ENCODE data around the gene ETV4. TPM values are rescaled to one million over a fixed set of nuclear protein-coding genes. Genes with fewer than 3 reads are reported as not detected.

ETV4 gene
- polyA plus RNA-seq, 4 donors, result 25.4 to 57.6 (median 45.2) TPM

DNA sequence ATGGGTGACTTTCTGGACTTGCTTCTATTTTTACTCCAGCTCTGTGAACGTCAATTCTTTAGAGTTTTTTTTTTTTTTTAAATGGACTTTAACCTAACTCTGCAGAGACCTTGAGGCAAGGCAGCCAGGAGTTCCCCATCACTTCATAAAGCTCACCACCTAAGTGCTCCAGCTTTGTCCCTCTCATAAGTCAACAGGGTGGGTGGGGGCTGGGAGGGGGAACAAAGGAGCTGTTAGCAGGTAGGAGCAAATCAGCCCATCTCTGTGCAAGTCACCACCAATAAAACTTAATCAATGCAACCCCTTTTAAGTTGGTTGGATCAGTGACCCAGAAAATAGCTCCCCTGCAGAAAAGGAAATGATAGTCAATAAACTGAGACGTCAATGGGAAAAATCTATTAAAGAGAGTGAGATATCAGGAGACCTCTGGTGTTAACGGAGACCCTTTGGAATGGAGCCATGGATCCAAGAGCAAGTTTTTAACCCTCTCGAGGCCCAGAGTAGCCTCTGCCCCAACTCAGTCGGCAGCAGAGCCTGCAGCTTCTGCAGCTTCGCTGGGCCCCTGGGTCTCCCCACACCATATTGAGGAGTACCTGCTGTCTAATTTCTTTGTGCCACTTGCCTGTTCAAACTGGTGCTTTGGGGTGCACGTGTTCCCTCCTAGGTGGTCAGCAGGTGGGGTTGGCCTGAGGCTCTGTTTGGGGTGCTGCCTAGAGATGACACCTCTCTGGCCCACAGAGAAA, 27.6 kb upstream of the ETV4 start:
- DNase-seq (ENCODE audit: low read depth in 4 of 4, low spot score in 2 of 4), result no peak

GRCh38 chr17:43572368-43572980, 26.3 kb upstream of the ETV4 start:
- DNase-seq (ENCODE audit: low read depth in 4 of 4, low spot score in 2 of 4), result no peak

GRCh38 chr17:43570518-43570928, 24.4 kb upstream of the ETV4 start:
- no peak for DNase-seq (ENCODE audit: low read depth in 4 of 4, low spot score in 2 of 4)

GRCh38 chr17:43568506-43569082, 22.5 kb upstream of the ETV4 start:
- DNase-seq (ENCODE audit: low read depth in 4 of 4, low spot score in 2 of 4), result no peak

DNA sequence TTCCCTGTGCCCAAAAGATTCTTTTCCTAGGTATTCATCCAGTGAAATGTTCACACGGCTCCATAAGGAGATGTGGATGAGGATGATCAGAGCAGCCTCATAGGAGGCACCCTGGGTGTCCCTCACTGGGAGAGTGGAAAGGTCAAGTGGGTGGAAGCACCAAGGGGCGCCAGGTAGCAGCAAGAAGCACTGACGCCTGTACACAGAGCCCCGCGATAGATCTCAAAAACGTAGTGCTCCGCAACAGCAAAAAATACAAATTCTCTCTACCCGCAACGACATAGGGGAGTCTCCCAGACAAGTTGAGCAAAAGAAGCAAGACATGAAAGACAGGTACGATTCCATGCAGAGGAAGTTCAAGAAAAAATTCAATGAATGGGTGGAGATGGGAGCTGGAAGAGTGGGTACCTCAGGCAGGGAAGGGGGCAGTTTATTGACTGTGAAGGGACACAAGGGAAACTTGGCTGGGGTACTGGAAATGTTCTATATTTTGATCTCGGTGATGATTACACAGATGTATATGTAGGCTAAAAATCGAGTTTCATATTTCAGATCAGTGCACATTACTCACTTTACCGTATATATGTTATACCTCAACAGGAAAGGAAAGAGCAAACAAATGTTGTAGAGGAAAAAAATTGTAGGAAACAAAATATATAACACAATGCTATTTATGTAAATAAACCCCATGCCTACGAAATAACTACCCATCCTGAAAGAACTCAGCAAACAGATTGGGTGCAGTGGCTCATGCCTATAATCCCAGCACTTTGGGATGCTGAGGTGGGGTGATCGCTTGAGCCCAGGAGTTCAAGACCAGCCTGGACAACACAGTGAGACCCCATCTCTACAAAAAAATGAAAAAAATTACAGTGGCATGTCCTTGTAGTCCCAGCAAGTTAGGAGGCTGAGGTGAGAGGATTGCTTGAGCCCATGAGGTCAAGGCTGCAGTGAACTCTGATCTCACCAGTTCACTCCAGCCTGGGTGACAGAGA, 17.8 kb upstream of the ETV4 start:
- no peak for DNase-seq (ENCODE audit: low read depth in 4 of 4, low spot score in 2 of 4)

DNA sequence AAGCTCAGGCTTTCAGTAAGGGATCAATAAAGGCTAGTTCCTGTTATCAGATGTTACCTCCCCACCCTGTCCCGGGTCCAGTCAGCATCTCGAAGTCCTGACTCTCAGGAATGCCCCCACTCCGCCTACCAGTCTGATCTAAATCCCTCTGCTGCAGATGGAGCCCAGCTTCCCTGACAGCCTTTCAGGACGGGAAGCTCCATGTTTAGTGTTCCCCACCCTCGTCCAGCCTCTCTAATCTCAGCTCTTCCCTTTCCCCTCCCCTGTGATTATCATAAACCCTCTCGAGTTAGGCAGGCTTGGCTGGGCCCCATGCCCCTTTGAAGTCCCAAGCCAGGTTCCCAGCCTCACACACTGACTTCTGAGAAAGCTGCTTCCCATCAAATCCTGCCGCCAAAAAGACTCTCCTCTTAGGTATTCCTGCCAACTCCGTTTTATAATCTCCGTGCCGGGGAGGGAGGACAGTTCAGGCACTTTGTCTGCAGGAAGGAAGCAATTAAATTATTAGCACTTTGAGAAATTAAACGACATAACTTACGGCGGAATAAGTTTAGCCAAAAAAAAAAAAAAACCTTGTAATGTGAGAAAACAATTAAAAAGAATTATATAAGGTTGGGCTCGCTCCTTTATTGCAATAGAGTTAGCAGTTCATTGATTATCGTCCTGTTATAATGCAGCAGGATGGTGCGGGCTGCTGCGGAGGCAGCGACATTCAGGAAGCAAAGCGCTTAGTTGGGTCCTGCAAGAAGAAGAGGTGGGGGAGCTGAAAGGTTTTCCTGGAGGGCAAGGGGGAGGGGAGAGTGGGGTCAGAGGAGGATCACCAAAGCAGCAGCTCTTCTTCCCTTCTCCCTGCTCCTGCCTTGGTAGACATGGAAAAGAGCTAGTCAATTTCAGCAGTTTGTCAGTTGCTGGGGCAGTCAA, 16.8 kb upstream of the ETV4 start:
- no peak for DNase-seq (ENCODE audit: low read depth in 4 of 4, low spot score in 2 of 4)

DNA sequence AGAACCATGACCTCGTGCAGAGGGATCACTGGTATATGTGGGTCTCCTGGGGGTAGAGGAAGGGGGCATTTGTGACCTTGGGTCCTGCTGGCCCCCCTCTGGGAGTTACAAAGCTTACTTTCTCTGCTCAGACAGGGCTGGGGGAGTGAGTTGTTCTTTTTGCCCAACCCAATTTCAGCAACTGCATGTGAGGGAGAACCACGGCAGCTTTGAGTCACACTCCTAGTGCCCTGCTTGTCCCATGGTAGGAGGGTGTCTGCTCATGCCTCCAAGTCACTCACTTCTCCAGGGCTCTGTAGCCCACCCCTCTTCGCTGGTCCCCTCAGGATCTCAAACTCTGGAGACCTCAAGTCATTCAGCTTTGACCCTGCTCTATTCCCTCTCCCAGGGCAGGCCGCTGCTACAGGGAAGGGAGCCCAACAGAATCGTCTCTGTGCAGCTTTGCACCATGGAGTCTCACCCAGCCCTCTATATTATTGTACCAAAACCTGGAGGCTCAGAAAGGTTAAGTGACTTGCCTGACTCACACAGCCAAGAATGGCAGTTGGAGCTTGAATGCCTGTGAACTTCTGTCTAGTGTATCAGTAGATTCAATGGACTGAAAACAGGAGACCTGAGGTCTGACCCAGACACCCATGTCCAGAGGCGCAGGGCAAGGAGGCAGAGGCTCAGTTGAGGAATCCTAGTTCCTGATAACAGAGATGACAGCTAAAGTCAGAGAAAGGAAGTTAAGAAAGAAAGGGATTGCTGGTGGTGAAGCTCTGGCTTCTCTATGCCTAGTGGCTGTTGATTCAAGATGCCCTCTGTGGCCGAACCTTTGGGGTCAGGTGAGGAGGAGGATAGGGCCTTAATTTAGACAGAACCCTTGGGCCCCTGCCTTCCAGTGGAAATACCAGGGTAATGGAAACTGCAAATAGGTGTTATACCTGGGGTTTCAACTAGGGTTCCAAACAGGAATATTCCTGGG, 14.6 kb upstream of the ETV4 start:
- DNase-seq (ENCODE audit: low read depth in 4 of 4, low spot score in 2 of 4), result no peak

DNA sequence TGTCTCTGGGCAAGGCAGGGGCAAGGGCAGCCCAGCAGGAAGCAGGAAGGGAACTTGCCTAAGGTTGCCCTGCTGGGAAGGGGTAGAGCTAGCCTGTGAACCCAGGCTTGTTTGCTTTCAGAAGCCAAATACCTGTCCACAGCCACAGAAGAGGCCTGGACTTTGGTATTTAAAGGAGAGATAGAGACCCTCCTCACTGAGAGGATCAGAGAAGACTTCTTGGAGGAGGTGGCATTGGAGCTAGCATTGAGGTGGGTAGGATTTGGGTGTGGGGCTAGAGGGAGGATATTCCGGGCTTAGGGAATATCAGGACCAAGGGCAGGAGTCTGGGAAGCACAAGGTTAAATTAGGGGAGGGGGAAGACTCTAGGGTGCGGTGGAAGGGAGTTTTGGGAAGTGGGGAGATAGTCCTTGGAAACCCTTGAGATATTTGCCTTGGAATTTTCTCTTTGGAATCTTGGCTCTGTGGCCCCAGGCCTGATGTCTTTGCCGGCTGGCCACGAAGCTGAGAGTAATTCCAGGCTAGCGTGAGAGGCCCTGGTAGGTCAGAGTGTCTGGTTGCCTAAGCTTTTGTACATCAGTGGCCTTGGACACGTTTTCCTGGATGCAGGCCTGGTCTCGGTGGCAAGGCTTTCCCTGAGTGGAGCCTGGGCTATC, 13.1 kb upstream of the ETV4 start:
- DNase-seq (ENCODE audit: low read depth in 4 of 4, low spot score in 2 of 4), result no peak

GRCh38 chr17:43558805-43559160, 12.6 kb upstream of the ETV4 start:
- no peak for DNase-seq (ENCODE audit: low read depth in 4 of 4, low spot score in 2 of 4)

DNA sequence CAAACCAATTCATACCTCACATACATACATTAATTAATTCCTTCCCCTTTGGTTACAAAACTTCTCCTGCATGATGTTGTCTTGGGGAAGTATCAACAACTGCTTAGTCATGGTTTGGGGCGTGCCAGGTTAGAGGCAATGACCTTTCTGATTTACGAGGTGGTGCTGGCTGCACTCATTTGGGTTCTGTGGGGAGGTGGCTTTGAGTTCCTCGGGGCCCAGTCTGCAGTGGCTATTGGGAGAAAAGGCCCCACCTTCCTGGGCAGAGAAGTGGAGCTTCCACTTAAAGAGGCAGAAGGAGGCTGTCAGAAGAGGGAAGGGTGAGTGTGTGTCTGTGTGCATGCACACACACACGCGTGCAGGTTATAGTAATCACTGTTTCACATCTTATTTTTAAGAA, 10.2 kb upstream of the ETV4 start:
- DNase-seq (ENCODE audit: low read depth in 4 of 4, low spot score in 2 of 4), result no peak

DNA sequence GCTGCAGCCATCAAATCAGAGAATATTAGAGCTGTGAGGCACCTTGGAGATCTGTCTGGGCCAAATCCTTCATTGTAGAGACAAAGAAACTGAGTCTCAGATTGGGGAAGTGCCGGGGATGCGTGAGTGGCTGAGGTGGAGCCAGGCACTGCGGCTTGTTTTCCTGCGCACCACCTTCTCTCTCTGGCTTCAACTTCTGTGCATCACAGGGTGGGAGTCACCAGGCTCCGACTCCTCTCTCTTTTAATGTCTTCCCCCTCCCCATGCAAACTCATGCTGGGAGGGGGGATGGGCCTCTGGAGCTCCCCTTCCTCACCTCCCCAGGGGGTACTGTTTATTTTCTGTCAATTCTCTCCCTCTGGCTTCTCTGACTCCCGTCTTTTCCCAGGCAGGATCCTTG, 8.7 kb upstream of the ETV4 start:
- DNase-seq (ENCODE audit: low read depth in 4 of 4, low spot score in 2 of 4), result no peak

GRCh38 chr17:43553573-43553972, 7.4 kb upstream of the ETV4 start:
- no peak for DNase-seq (ENCODE audit: low read depth in 4 of 4, low spot score in 2 of 4)

- no peak for DNase-seq (ENCODE audit: low read depth in 4 of 4, low spot score in 2 of 4)
These were observed 6.2 kb upstream of the ETV4 start for GRCh38 chr17:43552229-43552837.

GRCh38 chr17:43550754-43551153, 4.6 kb upstream of the ETV4 start:
- no peak for DNase-seq (ENCODE audit: low read depth in 4 of 4, low spot score in 2 of 4)

DNA sequence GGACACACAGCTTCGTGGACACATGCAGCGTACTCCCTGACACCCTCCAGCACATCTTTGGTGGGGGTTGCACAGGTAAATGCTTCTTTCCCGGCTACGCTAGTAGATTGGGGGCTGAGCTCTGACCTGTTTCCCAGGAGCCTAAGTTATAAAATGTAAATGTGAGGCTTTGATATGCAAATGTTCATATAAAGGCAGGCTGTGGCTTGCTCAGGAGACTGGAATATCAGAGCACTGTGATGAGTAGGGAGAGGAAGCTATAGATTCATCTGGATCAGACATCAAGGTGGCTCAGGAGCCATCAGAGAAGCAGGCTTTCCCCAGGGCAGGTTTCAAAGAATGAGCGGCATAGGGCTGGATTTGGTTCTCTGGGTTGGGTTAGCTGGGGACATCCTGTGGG, 3.4 kb upstream of the ETV4 start:
- DNase-seq (ENCODE audit: low read depth in 4 of 4, low spot score in 2 of 4), result no peak

DNA sequence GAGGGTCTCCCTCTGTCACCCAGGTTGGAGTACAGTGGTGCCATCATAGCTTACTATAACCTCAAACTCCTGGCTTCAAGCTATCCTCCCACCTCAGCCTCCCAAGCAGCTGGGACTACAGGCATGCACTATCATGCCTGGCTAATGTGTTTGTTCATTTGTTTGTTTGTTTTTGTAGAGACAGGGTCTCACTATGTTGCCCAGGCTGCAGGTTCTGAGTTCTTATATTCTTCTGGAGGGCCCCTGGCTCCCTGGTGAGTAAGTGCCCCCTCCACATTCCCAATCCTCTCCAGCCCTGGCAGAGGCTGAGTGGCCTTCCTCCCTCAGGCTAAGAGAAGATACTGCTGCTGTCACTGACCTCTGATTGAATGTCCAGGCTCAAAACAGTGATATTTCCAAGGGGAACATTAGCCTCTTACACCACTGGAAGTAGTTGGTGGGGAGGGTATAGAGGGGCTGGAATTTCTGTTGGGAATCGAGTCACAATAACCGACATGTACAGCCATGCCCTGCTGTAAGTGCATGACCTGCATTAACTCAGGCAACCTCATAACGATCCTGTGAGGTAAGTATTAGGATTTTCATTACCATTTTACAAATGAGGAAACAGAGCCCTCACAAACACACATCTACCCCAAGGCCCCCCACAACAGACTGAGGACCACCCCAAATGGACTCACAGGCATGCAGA, 2.7 kb upstream of the ETV4 start:
- no peak for DNase-seq (ENCODE audit: low read depth in 4 of 4, low spot score in 2 of 4)

DNA sequence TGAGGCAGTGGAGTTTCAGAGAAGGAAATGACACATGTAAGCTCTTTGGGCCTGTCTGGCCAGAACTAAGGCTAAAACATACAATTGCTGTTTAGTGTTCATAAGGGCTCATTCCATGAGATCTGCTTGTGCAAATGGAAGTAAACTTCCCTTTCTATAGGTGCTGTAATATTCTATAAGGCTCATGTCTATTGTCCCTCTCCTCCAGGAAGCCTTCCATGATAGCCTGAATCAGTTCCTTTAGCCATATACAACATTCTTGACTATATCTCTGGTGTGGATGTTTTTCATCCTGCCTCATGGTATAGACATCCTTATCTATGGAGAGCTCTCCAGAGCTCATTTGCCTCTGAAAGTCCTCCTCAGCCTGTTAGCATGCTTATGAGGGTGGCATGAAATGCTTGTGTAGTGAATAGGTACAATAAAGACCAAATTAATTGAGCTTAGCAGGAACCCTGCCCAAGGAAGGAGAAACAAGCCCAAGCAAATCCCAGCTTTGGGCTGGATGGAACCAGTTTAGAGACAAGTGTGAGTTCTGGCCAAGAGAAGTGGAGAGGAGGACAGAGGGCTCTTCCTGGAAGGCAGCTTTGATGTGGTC, 1.6 kb upstream of the ETV4 start:
- no peak for DNase-seq (ENCODE audit: low read depth in 4 of 4, low spot score in 2 of 4)

Data from left renal cortex interstitium (tissue), 4 donors.